HL-60 (cell line): ENCODE results near the gene MYO9B.

Source experiments
- SPI1 ChIP-seq: IDR thresholded peaks from 2 replicates; pipeline ENCODE4 v1.6.1; 2012; ENCODE audit warnings: low read depth, mild to moderate bottlenecking, borderline replicate concordance
- TF ChIP-seq, protein P1 (sequence below): IDR thresholded peaks from one replicate; pipeline ENCODE4 v1.5.1; 2011; ENCODE audit warnings: low read length, control low read depth, inconsistent platforms; ENCODE audit not compliant: insufficient read depth
- TF ChIP-seq, protein P2 (sequence below): IDR thresholded peaks from 2 replicates; pipeline ENCODE4 v1.6.1; 2012; ENCODE audit warnings: low read depth; ENCODE audit not compliant: insufficient replicate concordance

DNA sequence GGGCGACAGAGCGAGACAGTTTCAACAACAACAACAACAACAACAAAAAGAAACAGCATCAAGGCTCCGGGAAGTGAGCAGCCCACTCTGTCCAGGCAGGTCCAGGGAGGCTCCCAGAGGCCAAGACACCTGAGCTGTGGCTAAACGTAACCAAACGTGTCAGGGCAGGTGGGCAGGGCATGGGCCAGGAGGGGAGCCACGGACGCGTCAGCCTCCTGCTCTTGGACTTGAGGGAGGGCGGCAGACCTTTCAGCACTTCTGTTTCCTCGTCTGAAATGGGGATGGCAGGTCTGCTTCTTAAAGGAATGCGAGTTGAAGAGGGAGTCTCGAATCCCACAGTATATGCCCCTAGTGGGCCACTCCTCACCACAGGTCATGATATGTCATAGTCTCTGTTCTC is 53.8 kb downstream of the MYO9B start:
- TF ChIP-seq, protein P1, sequence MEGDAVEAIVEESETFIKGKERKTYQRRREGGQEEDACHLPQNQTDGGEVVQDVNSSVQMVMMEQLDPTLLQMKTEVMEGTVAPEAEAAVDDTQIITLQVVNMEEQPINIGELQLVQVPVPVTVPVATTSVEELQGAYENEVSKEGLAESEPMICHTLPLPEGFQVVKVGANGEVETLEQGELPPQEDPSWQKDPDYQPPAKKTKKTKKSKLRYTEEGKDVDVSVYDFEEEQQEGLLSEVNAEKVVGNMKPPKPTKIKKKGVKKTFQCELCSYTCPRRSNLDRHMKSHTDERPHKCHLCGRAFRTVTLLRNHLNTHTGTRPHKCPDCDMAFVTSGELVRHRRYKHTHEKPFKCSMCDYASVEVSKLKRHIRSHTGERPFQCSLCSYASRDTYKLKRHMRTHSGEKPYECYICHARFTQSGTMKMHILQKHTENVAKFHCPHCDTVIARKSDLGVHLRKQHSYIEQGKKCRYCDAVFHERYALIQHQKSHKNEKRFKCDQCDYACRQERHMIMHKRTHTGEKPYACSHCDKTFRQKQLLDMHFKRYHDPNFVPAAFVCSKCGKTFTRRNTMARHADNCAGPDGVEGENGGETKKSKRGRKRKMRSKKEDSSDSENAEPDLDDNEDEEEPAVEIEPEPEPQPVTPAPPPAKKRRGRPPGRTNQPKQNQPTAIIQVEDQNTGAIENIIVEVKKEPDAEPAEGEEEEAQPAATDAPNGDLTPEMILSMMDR = no peak
- TF ChIP-seq SPI1 = no peak
- TF ChIP-seq, protein P2, sequence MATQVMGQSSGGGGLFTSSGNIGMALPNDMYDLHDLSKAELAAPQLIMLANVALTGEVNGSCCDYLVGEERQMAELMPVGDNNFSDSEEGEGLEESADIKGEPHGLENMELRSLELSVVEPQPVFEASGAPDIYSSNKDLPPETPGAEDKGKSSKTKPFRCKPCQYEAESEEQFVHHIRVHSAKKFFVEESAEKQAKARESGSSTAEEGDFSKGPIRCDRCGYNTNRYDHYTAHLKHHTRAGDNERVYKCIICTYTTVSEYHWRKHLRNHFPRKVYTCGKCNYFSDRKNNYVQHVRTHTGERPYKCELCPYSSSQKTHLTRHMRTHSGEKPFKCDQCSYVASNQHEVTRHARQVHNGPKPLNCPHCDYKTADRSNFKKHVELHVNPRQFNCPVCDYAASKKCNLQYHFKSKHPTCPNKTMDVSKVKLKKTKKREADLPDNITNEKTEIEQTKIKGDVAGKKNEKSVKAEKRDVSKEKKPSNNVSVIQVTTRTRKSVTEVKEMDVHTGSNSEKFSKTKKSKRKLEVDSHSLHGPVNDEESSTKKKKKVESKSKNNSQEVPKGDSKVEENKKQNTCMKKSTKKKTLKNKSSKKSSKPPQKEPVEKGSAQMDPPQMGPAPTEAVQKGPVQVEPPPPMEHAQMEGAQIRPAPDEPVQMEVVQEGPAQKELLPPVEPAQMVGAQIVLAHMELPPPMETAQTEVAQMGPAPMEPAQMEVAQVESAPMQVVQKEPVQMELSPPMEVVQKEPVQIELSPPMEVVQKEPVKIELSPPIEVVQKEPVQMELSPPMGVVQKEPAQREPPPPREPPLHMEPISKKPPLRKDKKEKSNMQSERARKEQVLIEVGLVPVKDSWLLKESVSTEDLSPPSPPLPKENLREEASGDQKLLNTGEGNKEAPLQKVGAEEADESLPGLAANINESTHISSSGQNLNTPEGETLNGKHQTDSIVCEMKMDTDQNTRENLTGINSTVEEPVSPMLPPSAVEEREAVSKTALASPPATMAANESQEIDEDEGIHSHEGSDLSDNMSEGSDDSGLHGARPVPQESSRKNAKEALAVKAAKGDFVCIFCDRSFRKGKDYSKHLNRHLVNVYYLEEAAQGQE = no peak
